Left lobe of liver (tissue), 2 donors: ENCODE measurements around the gene DNM3. TPM values are rescaled to one million over a fixed set of nuclear protein-coding genes. Genes with fewer than 3 reads are reported as not detected.
"Not testable (repeated sequence)": the region's sequence is repeated elsewhere in the genome, so short reads cannot be mapped to it uniquely, and the experiment has no call there.

Experiments
- ATAC-seq: fragments of 200-7000 bp; cut with Tn5 transposase; one replicate; pipeline ENCODE4 v1.9.1; 2020; ENCODE audit warnings: mild to moderate bottlenecking, moderate library complexity
- DNase-seq: peaks from one replicate; pipeline ENCODE4 v3.0.0-alpha.2; 2020; ENCODE audit warnings: low spot score
- total RNA-seq: library from RNA; stranded (reverse); gene quantifications from one replicate; pipeline ENCODE4 v1.2.1, GENCODE V29; 2021
- donor health status: DM: no; HTN: no; CAD: no; lungs with moderate emphysema.
- donor health status: DM: no; HTN: yes; CAD: no.

Gene DNM3
- total RNA-seq, 1 donor from 2014 or later: 0.40 TPM

GRCh38 chr1:172343240-172344160, 502.2 kb downstream of the DNM3 start:
- ATAC-seq: no peak
- DNase-seq: no peak

- DNase-seq: no peak
- no peak for ATAC-seq
These were observed 503.1 kb downstream of the DNM3 start for GRCh38 chr1:172344444-172344843.

- ATAC-seq (no peak), DNase-seq (no peak)
These were observed 503.8 kb downstream of the DNM3 start for GRCh38 chr1:172345077-172345476.

- no peak for DNase-seq
- no peak for ATAC-seq
These were observed 506.1 kb downstream of the DNM3 start for GRCh38 chr1:172347416-172347815.

DNA sequence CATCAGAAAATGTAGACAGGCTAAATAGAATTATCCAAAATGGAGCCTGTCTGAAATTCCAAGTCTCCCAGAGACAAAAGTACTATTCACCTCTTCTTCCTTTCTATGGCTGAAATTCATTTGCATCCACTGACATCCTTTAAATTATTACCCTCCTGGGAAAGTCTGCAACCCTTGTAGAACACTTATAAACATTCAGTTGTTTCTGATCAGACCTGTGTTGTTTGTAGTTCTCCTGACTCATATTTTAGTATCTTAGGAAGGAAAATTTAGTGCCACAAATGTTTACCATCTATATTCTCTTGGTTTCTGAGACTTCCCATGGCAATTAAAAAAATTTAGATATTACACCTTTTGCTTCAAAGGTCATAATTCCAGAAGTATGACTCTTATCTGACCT, 509.6 kb downstream of the DNM3 start:
- ATAC-seq (no peak), DNase-seq (no peak)

DNA sequence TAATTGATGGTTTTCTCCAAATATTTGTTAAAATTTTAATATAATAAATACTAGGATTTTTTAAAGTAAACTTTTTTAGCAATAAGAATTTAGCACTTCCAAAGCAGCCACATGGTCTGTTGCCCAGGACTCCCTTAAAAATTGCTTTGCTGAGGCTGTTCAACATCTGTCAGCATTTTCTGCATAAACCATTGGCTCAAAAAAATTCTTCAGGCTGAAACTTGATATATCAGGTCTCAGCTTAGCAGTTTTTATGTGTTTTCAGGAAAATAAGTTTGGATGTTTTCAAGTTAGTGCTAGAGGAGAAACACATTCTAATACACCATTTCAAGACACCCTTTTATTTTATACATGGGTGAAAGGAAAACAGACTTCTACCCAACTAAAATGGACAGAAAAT, 510.0 kb downstream of the DNM3 start:
- ATAC-seq (no peak), DNase-seq (no peak)

- DNase-seq: no peak
- ATAC-seq: no peak
These were observed 510.5 kb downstream of the DNM3 start for GRCh38 chr1:172351754-172352161.

DNA sequence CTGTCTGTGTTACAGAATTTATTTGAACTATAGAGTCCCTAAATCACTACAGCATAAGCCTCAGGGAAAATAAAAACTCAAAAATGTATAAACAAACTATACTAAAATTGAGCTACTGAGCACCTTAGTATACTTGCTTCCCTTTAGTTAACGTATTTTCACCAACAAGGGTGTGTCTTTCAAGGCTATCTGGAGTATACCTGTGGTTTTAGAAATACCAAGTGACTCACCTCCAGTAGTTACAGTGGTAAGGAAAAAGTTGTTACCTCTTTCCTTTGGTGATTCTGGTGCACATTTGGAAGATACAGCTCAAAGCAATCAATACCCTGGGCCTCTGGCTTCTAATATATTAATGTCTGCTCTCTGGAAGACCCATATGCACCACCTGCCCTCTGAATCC, 511.1 kb downstream of the DNM3 start:
- no peak for DNase-seq
- ATAC-seq: no peak

GRCh38 chr1:172354291-172355274, 513.3 kb downstream of the DNM3 start:
- ATAC-seq: no peak
- DNase-seq: no peak

DNA sequence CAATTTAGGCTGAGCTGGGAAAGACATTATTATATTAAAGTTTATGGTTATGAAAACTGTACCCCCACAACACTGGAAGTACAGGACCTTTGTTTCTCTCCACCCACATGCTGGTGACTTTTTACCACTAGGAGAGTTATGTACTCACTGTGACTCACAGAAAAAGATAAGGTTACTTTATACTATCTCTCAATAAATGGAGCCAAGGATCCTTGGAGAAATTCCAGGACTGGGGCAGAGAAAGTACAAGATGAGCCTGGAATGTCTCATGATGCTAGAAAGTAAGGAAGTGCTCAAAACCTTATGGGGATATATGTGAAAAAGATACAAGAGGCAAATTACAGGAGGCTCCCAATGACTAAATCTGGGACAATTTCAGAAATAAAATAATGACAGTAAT, 515.3 kb downstream of the DNM3 start:
- ATAC-seq: peak; percentile 33

GRCh38 chr1:172357753-172358385, 516.6 kb downstream of the DNM3 start:
- DNase-seq: no peak
- no peak for ATAC-seq

More for the DNA sequence above, 515.3 kb downstream of the DNM3 start:
- DNase-seq: no peak

DNA sequence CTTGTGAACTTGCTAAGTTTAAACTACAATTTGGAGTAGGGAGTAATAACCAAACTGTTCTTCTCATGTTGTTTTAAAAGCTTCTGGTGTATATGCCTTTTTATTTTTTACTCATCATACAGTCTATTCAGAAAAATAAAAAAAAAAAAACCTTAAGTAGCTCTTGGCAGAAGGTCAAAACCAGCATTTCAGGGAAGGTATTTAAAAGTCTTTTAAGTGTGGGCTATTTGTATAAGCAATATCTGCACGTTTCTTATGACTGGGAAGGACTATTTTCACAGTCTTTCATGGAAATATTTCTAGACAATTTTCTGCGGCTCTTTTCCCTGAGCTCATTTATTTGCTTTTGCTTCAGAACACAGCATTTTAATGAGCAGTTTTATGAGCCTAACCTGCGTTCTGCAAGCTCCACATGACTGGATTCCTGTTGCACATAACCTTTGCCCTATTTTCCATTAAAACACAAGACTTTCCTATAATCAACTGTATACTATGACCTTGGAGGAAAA, 518.2 kb downstream of the DNM3 start:
- DNase-seq (no peak), ATAC-seq (peak; percentile 14)

DNA sequence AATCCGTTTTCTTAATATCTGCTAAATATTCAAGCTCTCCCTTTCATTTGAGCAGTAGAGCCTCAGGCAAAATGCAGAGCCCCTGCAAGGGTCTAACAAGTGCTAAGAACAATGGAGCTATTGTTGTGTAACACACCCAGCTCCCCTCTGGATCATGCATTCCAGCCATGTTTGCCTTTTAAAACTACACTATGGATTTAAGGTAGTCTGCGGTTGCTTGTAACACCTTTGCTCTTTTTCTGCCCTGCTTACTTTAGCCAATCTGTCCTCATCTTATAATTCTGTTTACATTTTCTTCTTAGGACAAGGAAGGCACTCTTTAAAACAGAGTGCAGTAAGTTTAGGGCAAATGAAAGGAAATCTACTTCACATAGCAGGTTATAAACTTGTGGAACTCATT, 519.2 kb downstream of the DNM3 start:
- ATAC-seq: no peak
- DNase-seq: no peak

- DNase-seq (no peak), ATAC-seq (no peak)
These were observed 519.7 kb downstream of the DNM3 start for GRCh38 chr1:172360985-172361384.

GRCh38 chr1:172363852-172364251, 522.6 kb downstream of the DNM3 start:
- ATAC-seq: no peak
- DNase-seq: no peak

DNA sequence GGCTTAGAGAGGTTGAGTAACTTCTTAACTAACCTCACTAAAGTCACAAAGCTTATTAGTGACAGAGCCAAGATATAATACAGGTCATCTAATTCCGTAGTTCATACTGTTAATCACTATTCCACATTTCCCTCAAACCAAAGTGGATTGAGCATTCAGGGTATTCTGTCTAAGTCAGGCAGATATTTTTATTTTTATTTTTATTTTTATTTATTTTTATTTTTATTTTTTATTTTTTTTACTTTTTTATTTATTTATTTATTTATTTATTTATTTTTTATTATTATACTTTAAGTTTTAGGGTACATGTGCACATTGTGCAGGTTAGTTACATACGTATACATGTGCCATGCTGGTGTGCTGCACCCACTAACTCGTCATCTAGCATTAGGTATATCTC, 530.3 kb downstream of the DNM3 start:
- not testable (repeated sequence) for ATAC-seq, DNase-seq

DNA sequence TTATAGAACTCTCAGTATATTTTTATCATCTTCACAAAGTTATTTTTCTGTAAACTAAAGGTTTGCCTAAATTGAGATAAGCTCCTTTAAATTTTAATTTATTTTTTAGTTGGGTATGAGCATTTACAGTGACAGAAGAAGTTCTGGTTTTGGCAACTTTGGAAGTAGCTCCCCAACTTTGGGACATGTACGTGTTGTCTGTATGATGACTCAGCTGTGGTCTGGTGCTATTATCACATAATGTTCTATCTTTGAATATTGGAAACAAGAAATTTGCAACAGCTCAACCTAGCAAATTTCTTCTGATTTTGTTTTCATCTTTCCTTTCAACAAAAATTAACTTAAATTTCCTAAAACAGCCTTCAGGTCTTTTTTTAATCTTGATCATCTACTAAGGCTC, 532.6 kb downstream of the DNM3 start:
- DNase-seq: no peak
- no peak for ATAC-seq

DNA sequence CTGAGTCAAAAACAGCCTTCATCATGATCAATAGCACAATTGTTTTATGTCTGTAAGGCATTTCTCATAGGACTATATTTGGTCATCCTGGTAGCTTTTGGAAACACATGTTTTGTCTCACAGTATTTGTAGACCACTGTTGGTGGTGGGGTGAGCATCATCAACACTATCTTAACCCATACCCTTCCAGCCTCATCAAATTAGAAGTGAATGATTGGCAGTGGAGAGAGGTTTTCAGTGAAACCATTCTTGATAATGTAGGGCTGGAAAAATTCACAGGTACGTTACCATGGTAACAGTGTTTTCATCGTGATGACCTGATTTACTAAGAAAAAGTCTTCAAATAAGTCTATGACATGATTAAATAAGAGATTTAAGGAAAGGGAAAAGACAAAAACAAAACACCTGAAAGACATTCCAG, 533.9 kb downstream of the DNM3 start:
- no peak for ATAC-seq
- no peak for DNase-seq

DNA sequence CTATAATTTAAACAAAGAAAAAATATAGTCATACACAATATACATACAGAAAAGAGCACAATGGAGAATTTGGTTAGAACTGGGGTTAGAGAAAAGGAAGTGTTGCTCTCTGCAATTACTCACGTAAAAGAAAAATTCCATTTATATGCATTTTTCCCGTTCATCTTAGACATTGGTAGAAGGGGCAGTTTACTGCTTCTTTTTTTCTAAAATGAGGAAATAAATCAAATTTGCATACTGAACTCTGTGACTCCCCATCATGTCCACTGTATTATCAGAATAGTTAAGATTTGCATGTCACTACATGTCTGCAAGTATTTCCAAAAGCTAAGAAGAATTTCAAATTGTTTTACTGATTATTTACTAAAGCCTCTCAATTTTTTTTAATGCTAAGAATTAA, 535.1 kb downstream of the DNM3 start:
- DNase-seq: no peak
- ATAC-seq: no peak

GRCh38 chr1:172377565-172377964, 536.3 kb downstream of the DNM3 start:
- ATAC-seq (no peak), DNase-seq (no peak)
